Activated gamma-delta T cell (primary cell): ENCODE results near the gene ATPAF1.
"Not testable (repeated sequence)": the region's sequence is repeated elsewhere in the genome, so short reads cannot be mapped to it uniquely, and the experiment has no call there.

Experiments
- DNase-seq: peaks from one replicate; lab custom pipeline; 2025; lab: John Stamatoyannopoulos, UW

ATPAF1 gene

DNA sequence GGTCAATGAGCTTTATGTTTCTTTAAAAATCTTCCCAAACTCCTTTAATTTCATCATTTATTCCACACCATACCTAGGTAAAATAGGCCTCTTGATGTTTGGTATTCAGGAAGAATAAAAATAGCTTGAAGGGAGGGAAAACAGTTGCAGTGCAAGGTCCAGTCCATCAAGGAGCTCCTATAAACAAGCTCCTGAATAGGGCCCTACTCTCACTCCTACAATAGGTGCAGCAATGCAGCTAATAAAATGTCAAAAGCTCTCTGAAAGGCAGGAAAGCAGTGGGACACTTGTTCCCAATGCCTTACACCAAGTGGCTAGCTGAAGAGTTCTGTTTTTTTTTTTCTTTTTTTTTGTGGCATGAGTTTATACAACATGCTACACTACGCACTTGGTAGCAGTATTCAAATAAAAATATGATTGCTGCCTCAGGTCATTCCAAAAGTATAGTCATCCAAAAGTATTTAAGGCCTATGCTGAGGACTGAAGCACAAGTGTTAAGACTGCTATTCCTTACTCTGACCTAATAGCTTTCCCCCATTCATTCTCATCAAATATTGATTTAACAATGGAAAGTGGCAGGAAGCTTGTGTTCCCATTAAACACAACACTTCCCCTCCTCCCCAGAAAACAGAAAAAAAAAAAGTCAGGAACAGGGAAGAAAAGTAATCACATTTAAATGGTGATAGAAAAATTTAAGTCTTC lies 13.3 kb upstream of the ATPAF1 start:
- no peak for DNase-seq

DNA sequence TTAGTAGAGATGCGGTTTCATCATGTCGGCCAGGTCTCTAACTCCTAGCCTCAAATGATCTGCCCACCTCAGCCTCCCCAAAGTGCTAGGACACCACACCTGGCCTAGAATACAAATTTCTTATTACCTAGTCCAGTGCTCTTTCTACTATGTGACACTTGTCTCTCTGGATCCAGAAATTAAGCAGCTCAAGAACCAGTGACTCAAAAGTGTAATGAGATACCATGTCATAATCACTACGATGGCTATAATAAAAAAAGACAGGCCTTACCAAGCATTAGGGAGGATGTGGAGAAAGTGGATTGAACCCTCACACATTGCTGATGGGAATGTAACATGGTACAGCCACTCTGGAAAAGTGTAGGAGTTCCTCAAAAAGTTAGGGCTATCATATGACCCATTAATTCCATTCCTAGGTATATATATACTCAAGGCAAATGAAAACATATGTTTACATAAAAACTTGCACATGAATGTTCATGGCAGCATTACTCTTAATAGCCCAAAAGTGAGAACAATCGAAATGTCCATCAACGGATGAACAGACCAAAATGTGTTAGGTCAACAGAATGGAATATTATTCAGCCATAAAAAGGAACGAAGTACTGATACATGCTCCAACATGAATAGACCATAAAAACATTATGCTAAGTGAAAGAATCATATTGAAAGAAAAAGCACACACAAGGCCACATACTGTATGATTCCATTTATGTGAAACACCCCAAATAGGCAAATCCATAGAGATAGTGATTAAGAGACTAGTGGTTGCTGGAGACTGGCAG lies 11.8 kb upstream of the ATPAF1 start:
- no peak for DNase-seq

DNA sequence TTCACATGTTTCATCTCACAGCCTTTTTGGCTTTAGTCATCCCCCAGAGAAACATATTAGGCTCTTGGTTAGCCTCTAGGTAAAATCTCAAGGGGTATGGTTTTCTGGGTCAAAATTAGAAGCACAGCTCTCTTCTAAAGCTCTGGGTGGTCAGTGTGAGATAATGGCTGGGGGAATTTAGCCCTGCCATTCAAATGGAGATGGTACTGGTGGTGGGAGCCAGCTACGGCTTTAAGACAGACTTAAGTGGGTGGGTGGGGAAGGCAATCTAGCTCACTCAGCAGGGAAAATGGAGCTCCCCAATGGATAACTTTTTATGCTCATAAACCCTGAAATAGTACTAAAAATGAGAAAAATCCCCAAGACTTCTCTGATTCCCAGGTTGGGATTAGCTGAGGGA lies 9.2 kb upstream of the ATPAF1 start:
- DNase-seq, result no peak

DNA sequence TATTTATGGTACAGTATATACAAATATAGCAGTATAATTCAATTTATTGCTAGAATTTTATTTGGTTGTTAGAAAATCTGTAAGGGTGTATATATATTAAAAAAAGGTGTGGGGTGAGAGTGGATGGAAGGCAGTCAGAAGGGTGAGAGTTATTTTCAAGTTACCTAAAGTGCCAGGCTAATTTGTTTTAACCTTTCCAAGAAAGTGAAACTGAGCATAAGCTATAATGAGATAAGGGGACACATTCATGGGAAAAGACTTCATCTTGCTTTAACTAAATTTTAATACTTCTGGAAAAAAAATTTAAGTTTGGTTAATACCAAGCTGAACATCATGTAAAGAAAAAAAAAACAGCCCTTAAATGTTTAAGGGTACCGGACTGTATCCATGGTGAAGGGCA lies 8.4 kb upstream of the ATPAF1 start:
- DNase-seq, result no peak

DNA sequence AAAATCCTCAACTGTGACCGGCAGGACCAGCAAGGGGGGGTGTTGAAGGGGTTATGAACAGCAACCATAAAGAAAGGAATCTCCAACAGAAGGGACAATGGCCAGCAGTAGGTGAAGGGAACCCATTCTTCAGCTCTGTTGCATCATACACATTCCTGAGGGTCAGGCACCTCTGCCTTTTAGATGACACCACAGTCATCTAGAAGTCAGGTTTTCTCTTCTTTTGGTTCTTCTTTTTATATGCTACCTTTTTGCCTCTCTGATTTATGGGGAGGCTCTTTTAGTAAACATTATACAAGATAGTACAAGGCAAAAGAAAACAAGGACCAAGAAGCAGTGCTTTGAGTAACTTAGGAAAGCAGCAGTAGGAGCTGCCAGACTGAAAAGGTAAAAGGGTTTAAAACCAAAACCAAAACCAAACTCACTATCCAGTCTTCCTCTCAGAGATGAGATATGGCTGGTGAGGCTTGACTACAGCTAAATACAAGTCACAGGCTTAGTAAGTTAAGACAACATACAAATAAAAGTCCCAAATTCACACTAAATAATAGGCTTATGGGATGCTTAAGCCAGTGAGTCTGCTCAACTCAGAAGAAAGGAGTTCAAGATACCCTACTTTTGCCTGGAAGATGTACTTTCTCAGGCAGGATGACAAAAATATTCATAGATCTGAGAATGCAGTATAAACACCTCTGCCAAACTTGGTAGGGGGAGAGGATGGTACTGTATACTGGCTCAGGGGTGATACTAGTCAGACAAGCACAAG lies 7.6 kb upstream of the ATPAF1 start:
- DNase-seq, result no peak

DNA sequence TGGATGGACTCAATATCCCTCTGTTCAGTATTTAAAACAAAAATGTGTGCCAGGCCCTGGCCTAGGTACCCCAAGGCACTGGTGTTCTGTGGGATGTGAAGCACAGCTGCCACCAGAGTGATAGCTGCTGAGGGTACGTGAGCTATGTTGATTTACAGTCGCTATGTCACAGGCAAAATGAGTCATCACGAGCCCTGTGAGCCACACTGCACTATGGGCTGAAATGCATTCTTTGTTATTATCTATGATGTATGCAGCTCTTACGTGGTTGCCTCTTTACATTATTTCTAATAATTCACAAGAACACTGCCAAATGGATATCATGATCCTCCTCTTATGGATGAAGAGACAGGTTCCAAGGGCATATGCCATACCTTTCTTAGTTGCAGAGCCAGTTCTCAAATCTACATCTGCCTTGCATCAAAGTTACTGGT lies 5.6 kb upstream of the ATPAF1 start:
- DNase-seq, result no peak

DNA sequence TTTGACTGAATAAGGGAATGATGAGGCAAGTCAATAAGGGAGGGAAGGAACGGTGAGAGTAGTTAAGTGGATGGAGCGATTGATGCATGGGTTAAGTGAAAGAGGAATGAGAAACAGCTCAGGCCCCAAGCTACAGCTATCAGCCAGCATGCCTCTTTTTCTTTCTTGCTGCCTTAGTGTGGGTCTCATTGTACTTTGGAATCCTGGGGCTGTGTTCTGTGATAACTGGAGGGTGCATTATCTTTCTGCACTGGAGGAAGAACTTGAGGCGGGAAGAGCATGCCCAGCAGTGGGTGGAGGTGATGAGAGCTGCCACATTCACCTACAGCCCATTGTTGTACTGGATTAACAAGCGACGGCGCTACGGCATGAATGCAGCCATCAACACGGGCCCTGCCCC lies 4.5 kb upstream of the ATPAF1 start:
- DNase-seq, result no peak

DNA sequence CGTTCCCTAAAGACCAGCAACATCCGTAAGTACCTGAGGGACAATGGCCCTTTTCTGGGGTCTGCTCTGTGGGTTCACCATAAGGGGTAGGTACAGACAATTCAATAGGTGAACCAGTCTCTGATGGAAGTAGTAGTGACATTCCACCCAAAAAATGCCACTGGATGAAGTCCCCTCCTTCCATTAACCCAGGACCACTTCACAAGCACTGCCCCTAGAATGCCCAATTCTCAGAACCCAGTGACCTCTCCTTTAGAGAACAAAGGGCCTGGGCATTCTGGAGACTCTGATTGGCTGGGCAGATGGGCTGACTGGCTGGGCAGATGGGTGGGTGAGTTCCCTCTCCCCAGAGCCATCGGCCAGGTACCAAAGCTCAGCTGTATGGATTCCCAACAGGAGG lies 3.4 kb upstream of the ATPAF1 start, which contains the start of gene TEX38:
TSS of gene TEX38 (plus strand) at position 301 of the 400 bp plus-strand sequence. CDS start at position 382, 81 bp downstream.
- DNase-seq, result no peak

DNA sequence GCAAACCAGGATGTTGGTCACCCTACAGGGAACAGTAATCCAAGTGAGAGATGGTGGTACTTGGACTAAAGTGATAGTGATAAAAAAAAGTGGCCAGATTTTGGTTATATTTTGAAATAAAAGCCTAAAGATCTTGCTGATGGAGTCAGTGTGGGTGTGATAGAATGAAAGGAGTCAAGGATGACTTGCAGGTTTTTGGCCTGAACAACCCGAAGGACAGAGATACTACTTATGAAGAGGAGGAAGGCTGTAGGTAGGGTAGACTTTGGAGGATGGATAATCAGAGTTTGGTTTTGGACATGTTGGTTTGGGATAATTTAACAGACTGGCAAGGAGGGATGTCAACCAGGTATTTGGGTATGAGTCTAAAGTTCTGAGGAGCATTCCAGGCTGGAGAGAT lies 2.0 kb upstream of the ATPAF1 start:
- no peak for DNase-seq

DNA sequence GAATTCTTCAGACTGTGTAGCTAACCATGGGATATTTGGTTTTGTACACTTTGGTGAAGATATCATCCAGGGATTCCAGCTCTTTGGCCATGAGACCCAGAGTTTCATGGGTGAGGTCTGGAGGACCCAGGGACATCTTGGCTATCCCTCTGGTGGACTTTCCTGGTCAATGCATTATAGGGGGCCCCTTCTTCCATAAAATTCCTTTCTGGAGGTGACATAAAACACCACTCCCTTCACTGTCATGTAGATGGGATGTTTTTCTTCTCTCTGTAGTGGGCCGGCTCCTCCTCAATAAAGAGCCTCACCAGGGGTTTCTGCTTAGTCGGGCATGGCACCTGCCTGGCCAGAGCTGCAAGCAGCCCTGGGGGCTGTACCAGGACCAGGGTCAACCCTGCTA lies 2.2 kb downstream of the ATPAF1 start:
- no peak for DNase-seq

DNA sequence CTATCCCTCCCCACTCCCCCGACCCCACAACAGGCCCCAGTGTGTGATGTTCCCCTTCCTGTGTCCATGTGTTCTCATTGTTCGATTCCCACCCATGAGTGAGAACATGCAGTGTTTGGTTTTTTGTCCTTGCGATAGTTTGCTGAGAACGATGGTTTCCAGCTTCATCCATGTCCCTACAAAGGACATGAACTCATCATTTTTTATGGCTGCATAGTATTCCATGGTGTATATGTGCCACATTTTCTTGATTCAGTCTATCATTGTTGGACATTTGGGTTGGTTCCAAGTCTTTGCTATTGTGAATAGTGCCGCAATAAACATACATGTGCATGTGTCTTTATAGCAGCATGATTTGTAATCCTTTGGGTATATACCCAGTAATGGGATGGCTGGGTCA lies 5.2 kb downstream of the ATPAF1 start:
- DNase-seq, result not testable (repeated sequence)

DNA sequence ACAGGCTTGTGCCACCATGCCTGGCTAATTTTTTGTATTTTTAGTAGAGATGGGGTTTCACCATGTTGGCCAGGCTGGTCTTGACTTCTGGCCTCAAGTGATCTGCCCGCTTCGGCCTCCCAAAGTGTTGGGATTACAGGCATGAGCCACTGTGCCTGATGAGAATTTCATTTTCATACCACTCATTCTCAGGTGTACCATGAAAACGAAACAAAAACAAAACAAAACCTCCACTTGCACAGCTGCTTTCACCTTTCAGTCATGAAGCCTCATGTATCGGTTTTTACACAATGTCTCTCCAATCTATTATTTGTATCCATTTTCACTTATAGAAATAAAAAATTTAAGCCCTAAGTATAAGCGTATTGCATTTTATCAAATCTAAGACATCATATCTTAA lies 8.0 kb downstream of the ATPAF1 start:
- not testable (repeated sequence) for DNase-seq

DNA sequence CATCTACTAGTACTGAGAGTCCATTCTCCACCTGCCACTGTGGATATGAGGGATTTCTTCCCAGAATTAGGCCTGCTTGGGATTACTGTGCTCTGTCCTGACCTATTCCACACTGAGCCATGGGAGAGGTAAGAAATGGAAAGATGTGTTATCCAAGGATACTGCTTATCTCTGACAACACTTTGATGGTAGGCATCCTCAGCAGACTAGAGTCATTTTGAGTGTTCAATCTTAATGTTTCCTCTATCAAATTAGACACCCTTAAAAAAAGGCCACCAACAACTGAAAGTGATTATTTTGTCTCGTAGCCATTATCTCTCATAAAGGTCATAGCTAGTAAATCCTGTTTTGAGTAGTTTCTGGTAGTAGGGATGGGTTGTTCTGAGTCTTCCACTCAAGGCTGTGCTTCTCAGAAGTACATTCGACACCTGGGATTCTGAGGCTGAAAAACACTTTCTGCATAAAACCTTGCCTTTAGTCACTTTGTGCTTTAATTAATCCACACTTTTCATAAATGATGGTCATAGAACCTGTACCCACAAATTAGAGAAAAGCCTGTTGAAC lies 8.8 kb downstream of the ATPAF1 start:
- no peak for DNase-seq

DNA sequence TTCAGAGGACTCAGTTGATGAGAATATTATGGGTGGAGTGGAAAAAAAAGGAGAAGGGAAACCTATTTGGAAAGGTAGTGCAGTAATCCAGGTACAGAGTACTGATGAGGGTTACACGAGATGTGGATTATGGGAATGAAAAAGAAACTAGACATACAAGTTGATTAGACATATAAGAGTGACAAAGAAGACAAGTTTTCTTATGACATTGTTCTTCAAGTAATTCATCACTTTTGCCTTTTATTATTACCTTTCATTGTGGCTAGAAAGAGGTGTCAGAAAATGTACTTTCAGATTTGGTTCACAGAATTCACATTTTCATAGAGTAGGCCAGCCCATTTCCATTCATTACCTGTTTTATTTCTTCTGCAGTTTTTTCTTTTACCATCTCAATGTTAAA lies 10.4 kb downstream of the ATPAF1 start:
- no peak for DNase-seq

DNA sequence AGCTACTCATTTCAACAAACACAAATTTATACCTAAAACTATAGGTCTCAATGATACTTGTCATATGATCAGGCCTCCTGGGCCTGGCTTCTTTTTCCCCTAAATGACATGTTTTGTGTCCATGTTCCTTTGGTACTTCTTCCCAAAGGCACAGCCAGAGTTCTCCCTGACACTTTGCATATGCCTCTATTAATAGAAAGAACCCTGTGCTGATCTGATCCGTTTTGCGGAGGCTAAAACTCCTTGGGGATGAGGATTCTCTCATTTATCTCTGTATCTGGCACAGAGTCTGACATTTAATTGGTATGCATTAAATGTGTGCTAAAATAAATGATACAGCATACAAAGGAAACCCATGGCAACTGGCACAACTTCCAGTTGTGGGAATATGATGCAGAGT lies 11.5 kb downstream of the ATPAF1 start:
- no peak for DNase-seq

DNA sequence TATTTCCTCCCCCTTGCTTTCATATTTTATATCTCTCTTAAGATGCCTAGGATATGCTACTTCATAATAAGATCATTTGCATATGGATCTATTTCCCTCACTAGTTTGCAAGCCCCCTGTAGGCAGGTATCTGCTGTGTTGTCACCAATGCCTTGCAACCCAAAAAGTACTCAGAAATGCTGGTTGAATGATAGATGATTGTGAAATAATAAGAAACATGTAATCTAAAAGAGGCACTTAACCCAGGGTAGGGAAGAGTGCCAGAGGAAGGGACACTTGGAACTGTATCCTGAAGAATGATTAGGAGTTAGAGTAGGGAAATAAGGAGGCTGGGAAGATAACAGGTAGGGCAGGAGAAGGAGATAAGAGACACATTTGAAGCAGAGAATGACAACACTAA lies 12.3 kb downstream of the ATPAF1 start:
- no peak for DNase-seq

DNA sequence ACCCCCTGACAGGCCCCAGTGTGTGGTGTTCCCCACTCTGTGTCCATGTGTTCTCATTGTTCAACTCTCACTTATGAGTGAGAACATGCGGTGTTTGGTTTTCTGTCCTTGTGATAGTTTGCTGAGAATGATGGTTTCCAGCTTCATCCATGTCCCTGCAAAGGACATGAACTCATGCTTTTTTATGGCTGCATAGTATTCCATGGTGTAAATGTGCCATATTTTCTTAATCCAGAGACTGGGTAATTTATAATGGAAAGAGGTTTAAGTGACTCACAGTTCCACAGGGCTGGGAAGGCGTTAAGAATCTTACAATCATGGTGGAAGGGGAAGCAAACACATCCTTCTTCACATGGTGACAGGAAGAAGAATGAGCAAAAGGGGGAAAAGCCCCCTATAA lies 13.5 kb downstream of the ATPAF1 start:
- DNase-seq, result not testable (repeated sequence)

DNA sequence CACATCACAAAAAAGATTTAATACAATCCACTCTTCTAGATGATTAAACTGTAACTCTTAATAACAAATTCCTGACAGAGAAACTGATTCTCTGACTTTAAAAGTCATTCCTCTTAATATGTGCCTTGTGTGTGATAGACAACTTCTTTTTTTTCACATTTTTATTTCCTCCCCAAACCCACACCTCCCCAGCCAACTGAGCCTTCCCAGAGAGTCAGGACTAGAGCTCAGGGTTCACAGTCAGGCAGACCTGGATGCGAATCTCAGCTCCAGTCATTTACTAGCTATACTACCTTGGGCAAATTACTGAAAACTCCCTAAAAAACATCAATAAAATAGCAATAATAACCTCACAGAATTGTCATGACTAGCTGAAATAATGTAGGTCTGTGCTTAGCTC lies 14.2 kb downstream of the ATPAF1 start:
- no peak for DNase-seq

DNA sequence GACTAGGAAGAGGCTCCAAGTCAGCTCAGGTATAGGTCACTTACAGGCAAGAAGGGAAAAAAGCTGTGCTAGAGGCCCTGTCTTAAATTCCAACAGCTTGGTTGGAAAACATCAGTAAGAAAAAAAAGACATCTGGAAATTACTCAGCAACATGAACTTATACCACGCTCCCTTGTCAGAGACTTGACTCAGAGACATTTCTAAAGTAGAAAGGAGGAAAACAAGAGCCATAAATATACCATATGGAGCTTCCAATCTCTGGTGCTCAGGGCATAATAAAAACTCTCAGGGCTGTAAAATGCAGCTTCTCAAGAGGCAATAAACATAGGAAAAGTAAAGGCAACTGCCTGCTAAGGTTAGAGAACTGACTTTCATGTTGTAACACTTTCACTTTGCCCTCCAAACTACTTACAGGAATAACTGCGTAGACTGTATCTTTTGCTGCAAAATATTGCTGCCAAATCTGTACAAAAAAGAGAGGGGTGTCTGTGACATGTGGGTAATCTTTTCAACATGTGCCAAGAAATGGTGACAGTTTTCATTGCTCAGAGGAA lies 14.7 kb downstream of the ATPAF1 start:
- no peak for DNase-seq

DNA sequence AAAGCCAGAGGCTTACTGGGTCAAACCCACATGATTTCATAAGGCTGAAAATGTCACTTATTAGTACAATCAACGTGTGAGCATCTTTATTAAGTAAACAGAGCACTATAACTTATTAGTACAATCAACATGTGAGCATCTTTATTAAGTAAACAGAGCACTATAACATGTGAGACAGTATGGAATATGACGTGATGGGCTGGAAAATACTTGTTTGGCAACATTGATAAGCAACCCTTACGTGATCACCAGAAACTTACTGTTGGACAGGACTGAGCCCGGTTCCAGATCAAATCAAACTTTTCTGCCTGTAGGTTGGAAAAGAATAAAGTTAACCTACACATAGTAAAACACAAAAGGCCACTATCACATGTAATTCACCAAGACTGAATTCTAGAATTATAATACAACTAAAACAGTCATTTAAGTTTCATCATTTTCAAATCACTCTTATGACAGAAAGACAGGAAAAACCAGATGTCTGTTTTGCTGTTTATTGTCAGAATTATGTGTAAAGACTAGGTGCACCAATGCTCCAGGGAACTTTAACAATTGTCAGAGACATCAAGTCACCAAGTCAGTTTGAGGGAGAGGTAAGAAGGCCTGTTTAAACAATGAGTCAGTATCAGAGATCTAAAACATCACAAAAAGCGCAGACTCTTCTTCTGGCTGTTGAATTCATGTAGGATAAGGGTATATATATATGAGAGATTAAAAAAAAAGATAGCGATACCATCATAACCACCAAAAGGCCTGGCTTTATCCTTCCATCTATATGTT lies 15.7 kb downstream of the ATPAF1 start:
- DNase-seq, result no peak

DNA sequence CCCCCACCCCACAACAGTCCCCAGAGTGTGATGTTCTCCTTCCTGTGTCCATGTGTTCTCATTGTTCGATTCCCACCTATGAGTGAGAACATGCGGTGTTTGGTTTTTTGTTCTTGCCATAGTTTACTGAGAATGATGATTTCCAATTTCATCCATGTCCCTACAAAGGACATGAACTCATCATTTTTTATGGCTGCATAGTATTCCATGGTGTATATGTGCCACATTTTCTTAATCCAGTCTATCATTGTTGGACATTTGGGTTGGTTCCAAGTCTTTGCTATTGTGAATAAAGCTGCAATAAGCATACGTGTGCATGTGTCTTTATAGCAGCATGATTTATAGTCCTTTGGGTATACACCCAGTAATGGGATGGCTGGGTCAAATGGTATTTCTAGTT lies 17.0 kb downstream of the ATPAF1 start:
- not testable (repeated sequence) for DNase-seq
